Left lung (tissue), 10 donors: ENCODE data around the gene PRR7. TPM values are rescaled to one million over a fixed set of nuclear protein-coding genes. Genes with fewer than 3 reads are reported as not detected.
A peak's percentile ranks its signal among the peaks of the same experiment; 100 is the strongest.

Experiments used
- ATAC-seq: fragments of 200-7000 bp; cut with Tn5 transposase; one replicate; pipeline ENCODE4 v1.9.1; 2020; ENCODE audit warnings: moderate library complexity
- DNase-seq, 4 donors: peaks; one replicate each; pipeline ENCODE4 v3.0.0-alpha.2; 2013 to 2020
- H3K27ac ChIP-seq, 2 donors: fragments of 200-600 bp; sonication (generic) in 1 of 2; one replicate each; pipeline versions ENCODE4 v1.5.0 to v1.8.0; 2020 to 2021
- H3K27me3 ChIP-seq, 2 donors: fragments of 200-600 bp; sonication (generic) in 1 of 2; one replicate each; pipeline versions ENCODE4 v1.5.0 to v1.8.0; 2020 to 2021
- H3K36me3 ChIP-seq, 2 donors: fragments of 200-600 bp; sonication (generic) in 1 of 2; one replicate each; pipeline versions ENCODE4 v1.5.0 to v1.8.0; 2020 to 2021
- H3K4me1 ChIP-seq, 2 donors: fragments of 200-600 bp; one replicate each; pipeline ENCODE4 v1.8.0; 2021
- H3K4me3 ChIP-seq, 2 donors: fragments of 200-600 bp; sonication (generic) in 1 of 2; one replicate each; pipeline versions ENCODE4 v1.5.0 to v1.8.0; 2020 to 2021; ENCODE audit warnings: mild to moderate bottlenecking in 1 of 2
- H3K9me3 ChIP-seq, 2 donors: fragments of 200-600 bp; sonication (generic) in 1 of 2; one replicate each; pipeline versions ENCODE4 v1.5.0 to v1.8.0; 2020 to 2021
- CTCF ChIP-seq, 2 donors: fragments of 200-600 bp; sonication (generic) in 1 of 2; IDR thresholded peaks; one replicate each; pipeline versions ENCODE4 v1.5.0 to v1.8.0; 2021; ENCODE audit warnings: antibody characterized with exemption in 2 of 2
- intact Hi-C, 2 donors: fragments of 100-400 bp; cut with DNase I; formaldehyde crosslinking; loops; one replicate each; pipeline versions ENCODE4 v1.11.2 to v1.14.2; 2022
- polyA plus RNA-seq, 6 donors: library from polyadenylated mRNA; unstranded; fragments of 120-200 nt; gene quantifications; one replicate each; pipeline ENCODE4 v1.2.1, GENCODE V29; 2013; ENCODE audit not compliant: insufficient read length in 6 of 6
- total RNA-seq, 2 donors: library from RNA; stranded (reverse); fragmentation: NEBNext Ultra II Directional; extraction: Animal tissue kit (Norgen Biotek cat#: 25700); gene quantifications; one replicate each; pipeline ENCODE4 v1.2.1, GENCODE V29; 2021
- donor health status: DM: no; HTN: yes; CAD: no.
- donor health status: DM: no; HTN: no; CAD: no.

PRR7 gene
- total and polyA plus RNA-seq, 8 donors = 0.30 to 4.1 (median 1.0) TPM

GRCh38 chr5:177459819-177460628, 13.4 kb downstream of the PRR7 start:
- H3K4me1 ChIP-seq = peaks cover 0 to 47% of the 10 kb centered on the region in 2 donors
- no peak for ATAC-seq
- TF ChIP-seq CTCF (IDR thresholded peaks at IDR 0.05) = no peak
- H3K9me3 ChIP-seq = no peaks in the 10 kb centered on the region
- H3K36me3 ChIP-seq = peaks cover 0 to 28% of the 10 kb centered on the region in 2 donors
- intact Hi-C loops = loop anchor here (10.0 kb wide), 2 partner anchors 65 to 135 kb away; no protein-coding TSS in a partner anchor
- peaks cover 0 to 7% of the 10 kb centered on the region in 2 donors for H3K27me3 ChIP-seq
- no peak overlapping the region for H3K27ac ChIP-seq
- H3K4me3 ChIP-seq = no peak overlapping the region
- DNase-seq = no peak

- Histone ChIP-seq H3K36me3 (peaks cover 0 to 46% of the 10 kb centered on the region in 2 donors), H3K27me3 (no peaks in the 10 kb centered on the region), H3K9me3 (no peaks in the 10 kb centered on the region), H3K4me1 (peaks cover 0 to 26% of the 10 kb centered on the region in 2 donors), H3K27ac (peak overlapping the region in 1 of 2 donors; percentile 68), H3K4me3 (no peak overlapping the region)
- intact Hi-C loops = no loop called here
- no peak for DNase-seq
- peak; percentile 9 for ATAC-seq
- TF ChIP-seq CTCF (IDR thresholded peaks at IDR 0.05) = no peak
These were observed 15.5 kb downstream of the PRR7 start for GRCh38 chr5:177462021-177462670.

GRCh38 chr5:177465044-177465443, 18.4 kb downstream of the PRR7 start:
- H3K27me3 ChIP-seq = no peaks in the 10 kb centered on the region
- no peak for TF ChIP-seq CTCF (IDR thresholded peaks at IDR 0.05)
- intact Hi-C loops = no loop called here
- no peak overlapping the region for H3K27ac ChIP-seq
- peaks cover 0 to 31% of the 10 kb centered on the region in 2 donors for H3K36me3 ChIP-seq
- H3K4me3 ChIP-seq = no peak overlapping the region
- no peaks in the 10 kb centered on the region for H3K9me3 ChIP-seq
- H3K4me1 ChIP-seq = peaks cover 0 to 21% of the 10 kb centered on the region in 2 donors
- ATAC-seq (no peak), DNase-seq (no peak)

GRCh38 chr5:177466861-177467260, 20.2 kb downstream of the PRR7 start:
- TF ChIP-seq CTCF (IDR thresholded peaks at IDR 0.05) = no peak
- no peak overlapping the region for H3K4me3 ChIP-seq
- no peak overlapping the region for H3K27ac ChIP-seq
- H3K36me3 ChIP-seq = peaks cover 0 to 27% of the 10 kb centered on the region in 2 donors
- H3K27me3 ChIP-seq = peaks cover 0 to 2% of the 10 kb centered on the region in 2 donors
- H3K9me3 ChIP-seq = no peaks in the 10 kb centered on the region
- intact Hi-C loops = no loop called here
- DNase-seq = no peak
- H3K4me1 ChIP-seq = peaks cover 3 to 23% of the 10 kb centered on the region in 2 donors
- no peak for ATAC-seq

- DNase-seq (peak in 1 of 4 donors; percentile 66), ATAC-seq (no peak)
- peaks cover 9 to 23% of the 10 kb centered on the region in 2 donors for H3K4me1 ChIP-seq
- H3K36me3 ChIP-seq = peaks cover 0 to 27% of the 10 kb centered on the region in 2 donors
- intact Hi-C loops = no loop called here
- no peak for TF ChIP-seq CTCF (IDR thresholded peaks at IDR 0.05)
- H3K27ac ChIP-seq = no peak overlapping the region
- peaks cover 0 to 8% of the 10 kb centered on the region in 2 donors for H3K27me3 ChIP-seq
- no peak overlapping the region for H3K4me3 ChIP-seq
- no peaks in the 10 kb centered on the region for H3K9me3 ChIP-seq
These were observed 20.8 kb downstream of the PRR7 start for GRCh38 chr5:177467436-177467835.
